IPS DF 6.9 (cell line): ENCODE results near the gene MAJIN.

Source experiments
- DNase-seq: peaks from one replicate; pipeline ENCODE4 v3.0.0-alpha.2; 2013; ENCODE audit warnings: low read depth, low spot score
- H3K27ac ChIP-seq: one replicate; pipeline ENCODE4 v1.5.1; 2013; ENCODE audit warnings: low read length, control low read depth
- H3K27me3 ChIP-seq: 2 replicates; pipeline ENCODE4 v1.6.1; 2013; ENCODE audit warnings: mild to moderate bottlenecking, low read length; ENCODE audit not compliant: control insufficient read depth, insufficient read depth
- H3K36me3 ChIP-seq: 2 replicates; pipeline ENCODE4 v1.6.1; 2013; ENCODE audit warnings: low read length; ENCODE audit not compliant: control insufficient read depth, insufficient read depth
- H3K4me1 ChIP-seq: 2 replicates; pipeline ENCODE4 v1.6.1; 2013; ENCODE audit warnings: low read length; ENCODE audit not compliant: control insufficient read depth, insufficient read depth
- H3K4me3 ChIP-seq: 2 replicates; pipeline ENCODE4 v1.5.1; 2013; ENCODE audit warnings: mild to moderate bottlenecking, low read length
- H3K9me3 ChIP-seq: 2 replicates; pipeline ENCODE4 v1.6.1; 2013; ENCODE audit warnings: low read length, inconsistent platforms; ENCODE audit not compliant: control insufficient read depth, insufficient read depth
- WGBS: extraction: QIAGEN DNeasy Blood & Tissue Kit; methylation state at CpG from one replicate; pipeline ENCODE4 v1.1.7; 2013; ENCODE audit warnings: mixed read lengths, missing lambda C conversion rate; ENCODE audit not compliant: insufficient read length, insufficient coverage; 5-methylcytosine and 5-hydroxymethylcytosine counted together

The MAJIN gene

DNA sequence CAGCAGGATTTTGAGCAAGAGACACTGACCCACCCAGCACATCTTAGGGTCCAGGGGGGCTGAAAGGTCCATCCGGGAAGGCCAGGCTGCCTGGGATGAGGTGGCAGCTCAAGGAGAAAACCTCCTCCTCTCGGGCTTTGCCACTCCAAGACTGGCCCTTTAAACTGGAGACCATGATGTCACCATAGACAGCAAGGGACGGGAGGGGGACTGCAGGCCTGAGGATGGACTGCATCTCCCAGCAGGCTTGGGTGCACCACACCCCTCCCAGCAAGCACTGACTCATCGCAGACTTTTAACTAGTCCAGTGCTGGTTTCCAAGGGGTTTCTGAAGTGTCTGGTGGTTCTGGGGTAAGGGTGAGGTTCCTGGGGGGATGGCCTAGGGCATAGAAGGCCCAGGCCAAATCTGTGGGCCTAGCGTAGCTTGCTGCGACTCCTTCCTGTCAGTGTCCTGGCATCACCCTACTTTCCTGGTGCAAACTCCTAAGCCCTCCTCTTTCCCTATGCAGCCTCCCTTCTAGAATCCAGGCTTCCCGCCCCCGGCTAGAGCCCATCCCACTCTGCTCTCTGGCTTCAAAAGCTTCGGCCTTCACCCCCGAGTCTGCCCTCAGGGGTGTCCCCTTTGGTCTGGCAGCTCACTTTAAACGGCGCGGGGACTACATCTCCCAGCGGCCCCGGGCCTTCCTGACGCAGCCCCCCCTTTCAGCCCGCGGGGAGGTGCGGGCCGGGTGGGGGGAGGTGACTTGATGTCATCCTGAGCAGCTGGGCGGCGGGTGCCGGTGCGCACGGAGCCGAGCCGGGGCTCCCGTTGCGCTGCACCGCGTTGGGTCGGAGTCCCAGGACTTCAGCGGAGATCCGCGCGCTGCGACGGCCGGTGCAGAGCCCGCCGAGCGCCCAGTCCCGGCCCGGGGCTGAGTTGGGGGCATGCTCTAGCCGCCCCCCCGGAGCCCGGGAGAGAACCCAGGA is 47.7 kb downstream of the MAJIN start, which contains the start of gene PPP2R5B:
PPP2R5B (plus strand) TSS at position 746 of the 966 bp plus-strand sequence. CDS start 1,046 bp downstream, outside the sequence.
- Histone ChIP-seq H3K27me3 (no peaks in the 10 kb centered on the region), H3K27ac (no peak within 1 kb of the TSS), H3K4me3 (peak within 1 kb of the TSS; percentile 57; the same call in 1 of the 2 replicates), H3K9me3 (no peaks in the 10 kb centered on the region), H3K36me3 (no peaks in the 10 kb centered on the region), H3K4me1 (peaks cover 1% of the 10 kb centered on the region; the same call in 1 of the 2 replicates)
- peak; percentile 66 for DNase-seq
- WGBS = no CpG with 5 or more reads among the region's 47 CpGs

DNA sequence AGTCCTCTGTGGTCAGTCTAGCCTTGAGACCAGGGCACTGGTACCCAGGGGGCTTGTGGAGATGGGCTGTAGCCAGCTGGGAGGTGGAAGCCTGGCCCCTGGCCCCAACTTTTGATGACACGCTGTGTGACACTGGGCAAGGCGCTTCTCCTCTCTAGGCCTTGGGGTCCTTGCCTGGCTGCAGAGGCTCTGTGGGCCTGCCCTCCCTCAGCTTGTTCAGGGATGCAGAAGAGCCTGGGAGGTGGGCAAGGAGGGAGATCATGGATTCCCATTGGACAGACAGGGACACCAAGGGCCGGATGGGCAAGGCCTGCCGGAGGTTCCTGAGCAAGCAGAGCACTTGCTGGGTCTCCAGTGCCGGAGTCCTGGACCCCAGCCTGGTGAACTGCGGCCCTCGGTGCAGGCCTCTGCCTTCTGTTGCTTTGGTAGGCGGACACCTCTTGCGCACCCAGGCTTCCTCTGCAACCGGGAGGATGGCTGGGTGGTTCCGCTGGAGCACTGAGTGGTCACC is 48.7 kb downstream of the MAJIN start:
- no CpG with 5 or more reads among the region's 11 CpGs for WGBS
- H3K4me1 ChIP-seq = peaks cover 1% of the 10 kb centered on the region; the same call in 1 of the 2 replicates
- no peak overlapping the region for H3K27ac ChIP-seq
- H3K36me3 ChIP-seq = no peaks in the 10 kb centered on the region
- no peak overlapping the region for H3K4me3 ChIP-seq
- H3K27me3 ChIP-seq = no peaks in the 10 kb centered on the region
- H3K9me3 ChIP-seq = no peaks in the 10 kb centered on the region
- DNase-seq = no peak

DNA sequence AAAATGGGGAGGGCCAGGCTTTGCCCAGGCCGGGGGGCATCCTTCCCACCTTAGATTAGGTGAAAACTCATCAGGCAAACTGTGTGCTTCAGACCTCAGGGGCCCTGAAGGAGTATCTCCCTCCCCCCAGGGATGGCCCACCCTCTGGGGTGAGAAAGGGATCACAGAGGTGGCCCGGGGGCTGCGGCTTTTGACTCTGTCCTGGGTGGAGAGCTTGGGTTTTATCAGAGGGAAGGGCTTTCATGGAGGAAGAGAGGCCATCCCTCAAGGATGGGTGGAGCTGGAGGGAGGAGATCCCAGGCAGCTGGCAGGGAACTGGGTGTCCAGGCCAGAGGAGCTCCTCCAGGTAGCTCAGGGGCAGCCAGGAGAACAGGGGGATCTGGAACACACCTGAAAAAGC is 50.5 kb downstream of the MAJIN start:
- Histone ChIP-seq H3K9me3 (no peaks in the 10 kb centered on the region), H3K27me3 (no peaks in the 10 kb centered on the region), H3K4me1 (peaks cover 1% of the 10 kb centered on the region; the same call in 1 of the 2 replicates), H3K27ac (no peak overlapping the region), H3K4me3 (no peak overlapping the region), H3K36me3 (no peaks in the 10 kb centered on the region)
- DNase-seq = no peak
- no CpG with 5 or more reads among the region's 3 CpGs for WGBS

DNA sequence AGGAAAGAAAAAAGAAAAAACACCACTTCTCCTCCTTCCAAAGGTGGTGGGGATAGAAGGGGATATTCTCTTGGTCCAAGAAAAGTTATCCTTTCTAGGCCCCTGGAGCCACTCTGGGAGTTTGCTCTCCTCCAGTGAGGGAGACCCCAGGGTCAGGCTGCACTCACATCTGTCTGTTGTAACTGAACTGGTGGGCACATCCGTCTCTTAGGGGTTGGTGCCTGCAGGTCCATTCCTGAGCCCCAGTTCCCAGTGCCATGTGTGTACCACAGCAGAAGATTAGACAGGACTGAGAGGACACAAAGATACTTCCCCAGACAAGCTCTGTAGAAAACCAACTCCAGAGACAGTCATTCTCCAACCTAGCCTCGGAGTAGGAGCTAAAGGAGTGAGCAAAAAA is 51.8 kb downstream of the MAJIN start:
- Histone ChIP-seq H3K4me1 (peaks cover 1% of the 10 kb centered on the region; the same call in 1 of the 2 replicates), H3K36me3 (no peaks in the 10 kb centered on the region), H3K4me3 (no peak overlapping the region), H3K27ac (no peak overlapping the region), H3K27me3 (no peaks in the 10 kb centered on the region), H3K9me3 (no peaks in the 10 kb centered on the region)
- DNase-seq = no peak
- no CpG with 5 or more reads among the region's 2 CpGs for WGBS

DNA sequence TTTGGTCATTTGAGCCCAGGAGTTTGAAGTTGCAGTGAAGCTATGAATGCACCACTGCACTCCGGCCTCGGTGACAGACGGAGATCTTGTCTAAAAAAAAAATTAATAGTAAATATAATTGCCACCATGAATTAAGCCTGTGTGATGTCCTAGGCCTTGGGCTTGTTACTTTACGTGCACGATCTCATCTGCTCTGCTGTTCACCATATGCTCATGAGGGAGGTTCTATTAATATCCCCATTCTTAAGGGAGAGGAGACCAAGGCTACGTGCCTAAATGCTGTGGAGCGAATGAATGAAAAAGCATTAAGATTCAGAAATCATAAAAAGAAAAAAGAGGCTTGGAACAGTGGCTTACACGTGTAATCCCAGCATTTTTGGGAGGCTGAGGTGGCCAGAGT is 52.3 kb downstream of the MAJIN start:
- H3K27ac ChIP-seq = no peak overlapping the region
- H3K9me3 ChIP-seq = no peaks in the 10 kb centered on the region
- WGBS = no CpG with 5 or more reads among the region's 8 CpGs
- no peak overlapping the region for H3K4me3 ChIP-seq
- no peaks in the 10 kb centered on the region for H3K36me3 ChIP-seq
- H3K4me1 ChIP-seq = peaks cover 1% of the 10 kb centered on the region; the same call in 1 of the 2 replicates
- DNase-seq = no peak
- H3K27me3 ChIP-seq = no peaks in the 10 kb centered on the region

DNA sequence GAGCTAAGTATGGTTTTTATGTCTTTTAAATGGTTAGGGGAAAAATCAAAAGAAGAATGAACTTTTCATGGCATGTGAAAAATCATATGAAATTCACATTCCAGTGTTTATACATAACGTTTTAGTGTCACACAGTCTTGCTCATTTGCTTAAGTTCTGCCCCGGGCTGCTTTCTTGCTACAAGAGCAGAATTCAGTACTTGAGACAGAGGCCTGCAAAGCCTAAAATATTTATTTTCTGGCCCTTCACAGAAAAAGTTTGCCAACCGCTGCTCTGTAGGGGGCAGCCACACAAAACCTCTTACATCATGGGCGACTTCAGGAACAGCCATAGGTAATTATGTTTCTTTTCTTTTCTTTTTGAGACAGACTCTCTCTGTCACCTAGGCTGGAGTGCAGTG is 53.9 kb downstream of the MAJIN start:
- Histone ChIP-seq H3K4me1 (no peaks in the 10 kb centered on the region; the same call in 1 of the 2 replicates), H3K27me3 (no peaks in the 10 kb centered on the region), H3K27ac (no peak overlapping the region), H3K4me3 (no peak overlapping the region; the same call in 1 of the 2 replicates), H3K36me3 (peaks cover 8% of the 10 kb centered on the region; the same call in 1 of the 2 replicates), H3K9me3 (no peaks in the 10 kb centered on the region)
- WGBS = no CpG with 5 or more reads among the region's 4 CpGs
- DNase-seq = no peak

DNA sequence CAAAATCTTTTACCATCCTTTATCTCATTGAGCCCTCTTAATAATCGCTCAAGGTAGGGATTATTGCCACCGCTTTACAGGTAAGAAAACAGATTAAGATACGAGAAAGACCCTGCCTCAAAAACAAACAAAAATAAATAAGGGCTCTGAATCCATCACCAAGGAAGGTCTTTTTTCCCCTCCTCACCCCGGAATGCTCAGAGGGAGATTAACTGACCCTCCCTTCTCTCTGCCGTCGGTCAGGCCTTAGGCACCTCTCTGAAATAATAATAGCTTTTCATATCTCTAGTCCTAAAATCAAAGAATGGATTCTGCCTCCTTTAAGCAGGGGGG is 54.3 kb downstream of the MAJIN start:
- no peaks in the 10 kb centered on the region for H3K9me3 ChIP-seq
- peak overlapping the region; percentile 32; the same call in 1 of the 2 replicates for H3K4me3 ChIP-seq
- DNase-seq = no peak
- no peak overlapping the region for H3K27ac ChIP-seq
- peaks cover 9% of the 10 kb centered on the region; the same call in 1 of the 2 replicates for H3K36me3 ChIP-seq
- H3K4me1 ChIP-seq = no peaks in the 10 kb centered on the region; the same call in 1 of the 2 replicates
- no peaks in the 10 kb centered on the region for H3K27me3 ChIP-seq
- WGBS = no CpG with 5 or more reads among the region's 6 CpGs

DNA sequence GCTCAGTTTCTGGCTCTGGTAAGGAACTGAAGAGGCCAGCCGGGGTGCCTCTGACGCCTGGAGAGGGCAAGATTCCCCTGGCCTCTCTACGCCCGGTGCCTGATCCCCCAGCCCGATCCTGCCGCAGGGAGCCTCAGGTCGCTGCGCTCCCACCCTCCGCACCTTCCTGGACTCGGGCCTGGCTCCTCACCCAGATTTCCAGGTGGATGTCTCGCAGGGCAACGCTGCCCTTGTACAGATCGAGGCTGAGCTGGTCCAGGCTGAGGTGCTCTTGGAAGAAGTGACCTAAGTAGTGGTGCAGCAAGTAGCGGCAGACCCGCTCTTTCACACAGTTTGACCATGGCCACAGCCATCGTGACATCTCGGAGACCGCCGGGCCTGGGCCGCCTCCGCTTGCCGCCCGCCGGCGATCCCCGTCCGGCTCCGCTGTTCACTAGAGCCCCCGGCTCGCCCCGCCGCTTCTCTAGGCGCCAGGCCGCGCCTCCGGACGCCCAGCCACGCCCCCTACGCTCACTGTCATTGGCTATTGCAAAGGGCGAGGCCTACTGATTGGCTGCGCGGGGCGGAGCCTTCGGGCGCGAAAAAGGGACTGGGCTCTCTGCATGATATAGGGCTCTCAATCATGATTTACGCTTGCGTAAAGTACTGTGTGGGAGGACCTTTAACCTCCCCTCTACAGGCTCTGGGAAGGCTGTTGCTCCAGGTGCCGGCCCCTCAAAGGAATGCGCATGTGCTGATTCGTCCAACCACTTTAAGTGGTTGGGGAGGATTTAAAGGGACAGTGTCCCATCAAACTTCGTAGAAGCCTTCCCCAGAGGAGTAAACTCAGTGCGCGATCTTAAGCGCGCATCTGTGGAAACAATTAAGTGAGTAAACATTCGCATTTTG is 54.9 kb downstream of the MAJIN start, which contains the start of gene ATG2A:
ATG2A (minus strand) TSS at position 435 of the 888 bp plus-strand sequence; CDS start at position 361, 74 bp downstream.
- Histone ChIP-seq H3K4me1 (no peaks in the 10 kb centered on the region; the same call in 1 of the 2 replicates), H3K27ac (no peak within 1 kb of the TSS), H3K9me3 (no peaks in the 10 kb centered on the region), H3K27me3 (no peaks in the 10 kb centered on the region), H3K36me3 (peaks cover 9% of the 10 kb centered on the region; the same call in 1 of the 2 replicates), H3K4me3 (peak within 1 kb of the TSS; percentile 79)
- no CpG with 5 or more reads among the region's 57 CpGs for WGBS
- peak; percentile 97 for DNase-seq

DNA sequence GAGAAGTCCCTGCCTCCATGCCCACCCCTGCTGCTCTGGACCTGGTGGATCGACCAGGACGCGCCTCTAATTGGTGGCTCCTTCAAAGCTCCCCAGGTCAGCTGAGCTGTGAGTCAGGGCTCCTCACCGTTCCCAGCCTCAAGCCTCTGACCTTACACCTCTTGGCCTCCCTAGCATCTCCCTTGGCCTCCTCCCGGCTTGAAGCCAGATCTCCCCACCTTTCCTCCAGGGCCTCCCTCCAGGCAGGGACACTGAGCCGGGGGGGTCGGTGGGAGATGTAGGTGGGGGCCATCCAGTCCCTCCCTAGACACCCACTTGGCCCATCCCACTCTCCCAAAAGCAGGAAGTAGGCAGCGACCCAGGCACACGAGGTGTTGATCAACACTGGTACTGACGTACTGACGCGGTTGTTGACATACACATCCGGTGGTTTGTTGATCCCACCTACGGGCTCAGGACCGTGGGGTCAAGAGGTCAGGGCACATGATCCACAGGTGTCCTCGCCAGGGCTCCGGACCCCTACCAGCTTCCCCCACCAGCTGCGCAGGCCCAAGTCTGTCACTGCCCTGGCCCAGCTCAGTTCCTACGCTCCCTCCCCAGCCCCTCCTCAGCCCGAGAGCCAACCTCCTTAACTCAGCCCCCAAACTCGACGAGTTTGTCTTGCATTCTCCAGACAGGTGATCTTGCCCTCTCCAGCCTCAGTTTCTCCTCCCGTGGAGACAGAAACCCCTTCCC is 55.7 kb downstream of the MAJIN start:
- Histone ChIP-seq H3K4me1 (no peaks in the 10 kb centered on the region; the same call in 1 of the 2 replicates), H3K27me3 (no peaks in the 10 kb centered on the region), H3K9me3 (no peaks in the 10 kb centered on the region), H3K4me3 (peak overlapping the region; percentile 79; the same call in 1 of the 2 replicates), H3K27ac (no peak overlapping the region), H3K36me3 (peaks cover 12% of the 10 kb centered on the region)
- WGBS = no CpG with 5 or more reads among the region's 23 CpGs
- no peak for DNase-seq
